ENCODE measurements around the gene LRP8. TPM values are rescaled to one million over a fixed set of nuclear protein-coding genes. Genes with fewer than 3 reads are reported as not detected.

LRP8 gene
- total and polyA plus RNA-seq, 2 of the 4 experiments (the other 2 are of a cell fraction) = 12.0 to 12.1 TPM

GRCh38 chr1:53338423-53338822, 10.6 kb upstream of the LRP8 start:
- H2BK20ac ChIP-seq (ENCODE audit: low read depth, low read length) = no peak overlapping the region
- dilution Hi-C loops (cut with HindIII; ENCODE audit: low sequenced_read_pairs, unreplicated experiment) (no loop called here), in situ Hi-C loops (cut with MboI; ENCODE audit: low sequenced_read_pairs) (no loop called here), intact Hi-C loops (cut with micrococcal nuclease) (no loop called here)
- no peaks in the 10 kb centered on the region for H3K9me1 ChIP-seq (ENCODE audit: insufficient read depth, low read length)
- H3K9ac ChIP-seq (ENCODE audit: low read depth, low read length) = no peak overlapping the region
- H3K14ac ChIP-seq (replicated peaks; ENCODE audit: low read depth, low read length) = no peak overlapping the region
- H3K23ac ChIP-seq (ENCODE audit: low read depth, low read length) = no peak overlapping the region
- H3K9me3 ChIP-seq (ENCODE audit: control insufficient read depth, insufficient read depth, low read length) = no peaks in the 10 kb centered on the region
- no peak overlapping the region for H4K91ac ChIP-seq (ENCODE audit: insufficient read depth, low read depth, low read length)
- no peak overlapping the region for H3K4ac ChIP-seq (ENCODE audit: low read depth, low read length)
- no peak for TF ChIP-seq RCOR1 (IDR thresholded peaks at IDR 0.05; ENCODE audit: insufficient replicate concordance, low read length)
- no peak for TF ChIP-seq NFE2L2 (IDR thresholded peaks at IDR 0.05; ENCODE audit: low read depth, low read length)
- no peak for TF ChIP-seq FOS (IDR thresholded peaks at IDR 0.05; ENCODE audit: low read depth, low read length)
- no peak for TF ChIP-seq BHLHE40 (IDR thresholded peaks at IDR 0.05; ENCODE audit: low read depth, low read length)
- TF ChIP-seq POLR2A (IDR thresholded peaks at IDR 0.05; ENCODE audit: low read depth, low read length) = no peak
- no peak for TF ChIP-seq RAD21 (IDR thresholded peaks at IDR 0.05; ENCODE audit: low read length)
- TF ChIP-seq CEBPB (IDR thresholded peaks at IDR 0.05; ENCODE audit: low read depth, low read length) = no peak
- TF ChIP-seq ELK1 (IDR thresholded peaks at IDR 0.05; ENCODE audit: borderline replicate concordance, low read depth, low read length) = no peak
- ATAC-seq (ENCODE audit: low read depth) (no peak), DNase-seq (no peak)
- H3K4me3 ChIP-seq (ENCODE audit: insufficient read depth, low read depth, low read length) = no peak overlapping the region
- H3K27ac ChIP-seq (ENCODE audit: insufficient read depth, low read length) = no peak overlapping the region
- H2BK120ac ChIP-seq (ENCODE audit: low read depth, low read length) = no peak overlapping the region
- BruUV-seq (replicated peaks) = no TSS peak
- H2AK9ac ChIP-seq (replicated peaks; ENCODE audit: low read depth, low read length, poor library complexity) = no peak overlapping the region
- H2AFZ ChIP-seq (replicated peaks; ENCODE audit: low read length, poor library complexity) = no peak overlapping the region
- H2BK5ac ChIP-seq (ENCODE audit: low read depth, low read length, poor library complexity, severe bottlenecking) = no peak overlapping the region
- no peak overlapping the region for H3K4me2 ChIP-seq (ENCODE audit: low read depth, low read length)
- H3K36me3 ChIP-seq (ENCODE audit: control insufficient read depth, insufficient read depth, low read length) = no peaks in the 10 kb centered on the region
- no peak overlapping the region for H4K8ac ChIP-seq (ENCODE audit: low read depth in 2 of 2, low read length in 2 of 2)
- H2AK5ac ChIP-seq (ENCODE audit: low read depth, low read length) = no peak overlapping the region
- H3K79me1 ChIP-seq (ENCODE audit: low read depth in 1 of 2, low read length in 2 of 2) = no peaks in the 10 kb centered on the region
- ChIA-PET POLR2A (ENCODE audit: unreplicated experiment) (no interaction called here), CTCF (no interaction called here)
- no peaks in the 10 kb centered on the region for H3K4me1 ChIP-seq (ENCODE audit: control insufficient read depth, insufficient read depth, low read length)
- no peak overlapping the region for H3K56ac ChIP-seq (ENCODE audit: extremely low read depth, insufficient read depth, low read length)
- H4K20me1 ChIP-seq (ENCODE audit: insufficient read depth, low read length) = no peaks in the 10 kb centered on the region
- no CpG with 5 or more reads among the region's 1 CpG for WGBS, 2 experiments (ENCODE audit: extremely low coverage in 2 of 2, insufficient read length in 1 of 2)
- H4K5ac ChIP-seq (ENCODE audit: low read depth, low read length) = no peak overlapping the region
- H3K27me3 ChIP-seq (ENCODE audit: control insufficient read depth, insufficient read depth, low read length) = peaks cover 22% of the 10 kb centered on the region
- H3K18ac ChIP-seq (ENCODE audit: low read depth, low read length) = no peak overlapping the region
- no peak overlapping the region for H2BK15ac ChIP-seq (ENCODE audit: low read depth, low read length)

All from IMR-90 (cell line).